ENCODE measurements around the gene PRCD. TPM values are rescaled to one million over a fixed set of nuclear protein-coding genes. Genes with fewer than 3 reads are reported as not detected.

Gene PRCD
- total RNA-seq, 6 experiments from 2014 or later: 0.12 to 1.3 (median 0.22) TPM; not detected in 3

DNA sequence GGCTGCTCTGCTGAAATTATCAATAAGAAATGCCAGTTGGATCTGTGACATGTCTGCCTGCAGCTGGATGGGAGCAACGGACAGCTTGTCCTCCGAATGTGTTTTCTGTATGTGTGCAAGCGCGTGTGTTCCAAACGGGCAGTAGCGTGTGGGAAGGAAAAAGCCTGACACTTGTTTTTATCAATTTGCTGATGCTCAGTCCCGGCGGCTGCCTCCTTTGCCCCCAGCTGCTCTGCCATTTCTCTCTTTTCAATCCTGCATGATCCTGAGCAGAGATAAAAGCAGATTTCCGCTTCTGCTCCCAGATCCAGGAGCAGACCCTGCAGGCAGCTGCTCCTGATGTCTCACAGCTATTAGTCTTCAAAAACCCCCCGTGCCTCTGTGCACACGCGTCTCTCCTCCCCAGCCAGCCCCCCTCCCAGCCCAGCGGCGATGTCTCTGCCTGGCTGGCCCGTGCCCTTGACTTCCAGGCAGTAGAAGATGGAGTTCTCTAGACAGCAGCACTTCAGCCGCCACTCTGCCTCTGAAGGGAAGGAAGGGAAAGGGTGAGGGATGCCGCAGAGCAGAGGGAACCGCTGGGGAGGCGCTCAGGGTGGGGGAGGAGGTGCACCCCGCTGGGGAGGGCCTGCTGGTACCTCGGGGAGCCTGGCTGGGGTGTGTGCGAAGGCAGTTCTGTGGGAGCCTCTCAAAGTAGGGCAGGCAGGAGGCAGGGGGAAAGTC is 4.1 kb downstream of the PRCD start:
- 48% methylated on average over 8 of the region's 22 CpGs for WGBS (ENCODE audit: insufficient coverage, low coverage, low lambda C conversion rate, missing lambda C conversion rate)
- H3K36me3 ChIP-seq: no peaks in the 10 kb centered on the region
- no peaks in the 10 kb centered on the region for H3K9me3 ChIP-seq
- H3K27me3 ChIP-seq: no peaks in the 10 kb centered on the region
- DNase-seq: no peak
- H3K27ac ChIP-seq: no peak overlapping the region
- no peak overlapping the region for H3K4me3 ChIP-seq
- H3K4me1 ChIP-seq: peaks cover 0 to 39% (median 12%) of the 10 kb centered on the region in 4 donors
- intact Hi-C loops (cut with DNase I): no loop called here
- no peak for ATAC-seq
- TF ChIP-seq POLR2A (IDR thresholded peaks at IDR 0.05): no peak
- TF ChIP-seq, protein P1, sequence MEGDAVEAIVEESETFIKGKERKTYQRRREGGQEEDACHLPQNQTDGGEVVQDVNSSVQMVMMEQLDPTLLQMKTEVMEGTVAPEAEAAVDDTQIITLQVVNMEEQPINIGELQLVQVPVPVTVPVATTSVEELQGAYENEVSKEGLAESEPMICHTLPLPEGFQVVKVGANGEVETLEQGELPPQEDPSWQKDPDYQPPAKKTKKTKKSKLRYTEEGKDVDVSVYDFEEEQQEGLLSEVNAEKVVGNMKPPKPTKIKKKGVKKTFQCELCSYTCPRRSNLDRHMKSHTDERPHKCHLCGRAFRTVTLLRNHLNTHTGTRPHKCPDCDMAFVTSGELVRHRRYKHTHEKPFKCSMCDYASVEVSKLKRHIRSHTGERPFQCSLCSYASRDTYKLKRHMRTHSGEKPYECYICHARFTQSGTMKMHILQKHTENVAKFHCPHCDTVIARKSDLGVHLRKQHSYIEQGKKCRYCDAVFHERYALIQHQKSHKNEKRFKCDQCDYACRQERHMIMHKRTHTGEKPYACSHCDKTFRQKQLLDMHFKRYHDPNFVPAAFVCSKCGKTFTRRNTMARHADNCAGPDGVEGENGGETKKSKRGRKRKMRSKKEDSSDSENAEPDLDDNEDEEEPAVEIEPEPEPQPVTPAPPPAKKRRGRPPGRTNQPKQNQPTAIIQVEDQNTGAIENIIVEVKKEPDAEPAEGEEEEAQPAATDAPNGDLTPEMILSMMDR (IDR thresholded peaks at IDR 0.05): no peak

DNA sequence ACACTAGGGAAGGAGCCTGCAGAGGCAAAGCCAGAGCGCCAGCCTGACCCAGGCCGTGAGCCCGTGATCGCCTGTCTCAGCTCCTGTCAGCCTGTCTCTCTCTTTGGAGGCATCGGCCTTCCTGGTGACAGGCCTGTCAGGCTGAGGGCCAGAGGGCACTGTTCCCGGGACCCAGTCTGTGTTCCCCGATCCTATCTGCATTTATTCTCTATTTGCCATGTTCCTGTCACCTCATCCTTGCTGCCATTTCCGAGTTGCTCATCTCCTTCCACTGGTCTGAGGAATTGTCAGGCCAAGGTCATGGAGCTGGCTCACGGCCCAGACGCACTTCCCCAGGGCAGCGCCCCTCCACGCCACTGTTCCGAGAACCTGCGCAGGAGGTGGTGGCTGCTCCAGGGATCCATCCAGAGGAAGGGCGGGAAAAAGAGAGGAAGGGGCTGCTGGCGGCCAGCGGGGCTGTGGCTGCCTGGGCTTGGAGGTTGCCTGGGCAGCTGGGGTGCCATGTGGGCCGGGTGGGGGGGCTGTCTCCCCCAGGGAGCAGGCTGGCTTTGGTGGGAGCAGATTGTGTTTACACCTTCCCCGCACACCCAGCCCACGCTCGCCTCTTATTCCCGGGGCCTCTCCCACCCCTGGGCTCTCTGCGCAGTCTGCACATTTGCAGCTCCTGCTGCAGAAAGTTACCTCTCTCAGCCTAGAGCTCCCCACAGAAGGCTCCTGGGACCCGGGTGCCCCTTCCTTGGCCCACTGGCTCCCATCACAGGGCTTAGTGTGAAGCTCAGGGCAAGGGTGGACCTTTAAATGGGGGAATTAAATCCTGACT is 4.9 kb downstream of the PRCD start:
- TF ChIP-seq, protein P1 (IDR thresholded peaks at IDR 0.05): no peak
- TF ChIP-seq POLR2A (IDR thresholded peaks at IDR 0.05): no peak

DNA sequence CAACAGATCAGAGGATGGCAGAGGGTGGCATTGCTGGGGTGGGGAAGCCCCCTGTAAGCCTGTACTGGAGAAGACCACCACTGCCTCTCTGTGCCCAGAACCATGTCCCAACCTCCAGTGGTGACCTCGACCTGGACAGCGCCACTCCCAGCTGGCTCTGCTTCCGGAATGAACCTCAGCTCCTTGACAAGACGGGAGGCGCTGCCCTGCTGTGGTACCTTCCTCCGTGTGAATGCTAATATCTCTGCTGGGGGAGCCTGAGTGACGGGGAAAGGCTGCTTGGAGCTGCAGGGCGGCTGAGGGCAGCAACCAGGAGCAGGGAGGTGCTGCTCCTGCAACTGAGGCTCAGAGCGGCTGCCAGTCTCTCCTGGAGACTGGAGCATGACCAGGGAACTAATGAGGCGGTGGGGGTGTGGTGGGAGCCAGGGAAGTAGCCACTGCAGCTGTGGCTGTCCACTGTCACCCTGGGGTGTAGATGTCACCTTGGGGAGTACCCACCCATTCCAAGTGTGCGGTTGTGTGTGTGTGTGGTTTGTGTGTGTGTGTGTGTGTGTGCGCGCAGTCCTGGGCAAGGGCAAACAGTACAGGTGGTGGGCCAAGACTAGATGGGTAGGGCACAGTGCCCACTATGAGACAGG is 6.2 kb downstream of the PRCD start:
- Histone ChIP-seq H3K9me3 (no peaks in the 10 kb centered on the region), H3K36me3 (no peaks in the 10 kb centered on the region), H3K27me3 (no peaks in the 10 kb centered on the region), H3K4me3 (no peak overlapping the region), H3K27ac (no peak overlapping the region), H3K4me1 (peaks cover 0 to 53% (median 10%) of the 10 kb centered on the region in 4 donors)
- WGBS (ENCODE audit: insufficient coverage, low coverage, low lambda C conversion rate, missing lambda C conversion rate): 25% methylated on average over 1 of the region's 13 CpGs
- DNase-seq: no peak
- intact Hi-C loops (cut with DNase I): no loop called here
- ATAC-seq: no peak
- TF ChIP-seq POLR2A (IDR thresholded peaks at IDR 0.05): no peak
- TF ChIP-seq, protein P1 (IDR thresholded peaks at IDR 0.05): no peak

More for the DNA sequence above, 4.9 kb downstream of the PRCD start:
- H3K4me1 ChIP-seq: peaks cover 0 to 46% (median 12%) of the 10 kb centered on the region in 4 donors
- WGBS (ENCODE audit: insufficient coverage, low coverage, low lambda C conversion rate, missing lambda C conversion rate): 54% methylated on average over 8 of the region's 24 CpGs
- no peak overlapping the region for H3K27ac ChIP-seq
- no peak overlapping the region for H3K4me3 ChIP-seq
- DNase-seq: peak in 1 of 3 donors; percentile 57
- intact Hi-C loops (cut with DNase I): no loop called here
- ATAC-seq: peak in 2 of 4 donors; percentile 8 to 11
- no peaks in the 10 kb centered on the region for H3K9me3 ChIP-seq
- no peaks in the 10 kb centered on the region for H3K27me3 ChIP-seq
- H3K36me3 ChIP-seq: no peaks in the 10 kb centered on the region

DNA sequence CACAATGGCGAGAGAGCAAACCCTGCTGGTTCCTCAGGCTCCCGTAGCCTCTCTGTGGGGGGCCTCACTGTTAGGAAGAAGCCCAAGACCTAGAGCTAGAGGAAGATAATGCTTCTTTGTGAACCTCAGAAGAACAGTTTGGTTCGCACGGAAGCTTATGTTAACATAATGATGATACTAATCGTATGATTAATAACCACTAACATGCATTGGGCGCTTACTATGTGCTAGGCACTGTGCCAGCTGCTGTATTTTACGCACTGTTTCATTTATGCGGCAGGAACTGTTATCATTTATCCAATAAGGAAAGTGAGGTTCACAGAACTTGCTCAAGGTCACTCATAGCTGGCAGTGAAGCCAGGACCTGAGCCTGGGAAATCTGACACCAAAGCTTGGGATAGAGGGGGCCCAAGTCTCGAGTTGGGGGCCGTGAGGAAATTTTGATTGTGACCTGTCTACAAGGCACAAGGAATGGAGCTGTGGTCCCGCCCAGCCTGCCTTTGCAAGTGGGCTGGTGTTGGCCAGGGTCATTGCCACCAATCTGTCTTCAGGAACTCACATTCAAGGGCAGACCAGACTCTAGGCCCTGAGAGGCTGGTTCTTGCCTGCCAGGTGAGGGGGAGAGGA is 6.8 kb downstream of the PRCD start:
- DNase-seq (no peak), ATAC-seq (no peak)
- H3K4me1 ChIP-seq: peaks cover 0 to 58% (median 14%) of the 10 kb centered on the region in 4 donors

More for the DNA sequence above, 6.8 kb downstream of the PRCD start:
- Histone ChIP-seq H3K36me3 (no peaks in the 10 kb centered on the region), H3K27me3 (no peaks in the 10 kb centered on the region), H3K9me3 (no peaks in the 10 kb centered on the region), H3K4me3 (no peak overlapping the region), H3K27ac (no peak overlapping the region)
- TF ChIP-seq POLR2A (IDR thresholded peaks at IDR 0.05): no peak
- TF ChIP-seq, protein P1 (IDR thresholded peaks at IDR 0.05): no peak
- intact Hi-C loops (cut with DNase I): no loop called here
- WGBS (ENCODE audit: insufficient coverage, low coverage, low lambda C conversion rate, missing lambda C conversion rate): 55% methylated on average over 8 of the region's 11 CpGs

Measured in right lobe of liver (tissue), 6 donors.